ENCODE results near the gene C14orf119. TPM values are rescaled to one million over a fixed set of nuclear protein-coding genes. Genes with fewer than 3 reads are reported as not detected.

Gene C14orf119
- total and polyA plus RNA-seq, 10 donors, result 28.0 to 47.0 (median 39.0) TPM

DNA sequence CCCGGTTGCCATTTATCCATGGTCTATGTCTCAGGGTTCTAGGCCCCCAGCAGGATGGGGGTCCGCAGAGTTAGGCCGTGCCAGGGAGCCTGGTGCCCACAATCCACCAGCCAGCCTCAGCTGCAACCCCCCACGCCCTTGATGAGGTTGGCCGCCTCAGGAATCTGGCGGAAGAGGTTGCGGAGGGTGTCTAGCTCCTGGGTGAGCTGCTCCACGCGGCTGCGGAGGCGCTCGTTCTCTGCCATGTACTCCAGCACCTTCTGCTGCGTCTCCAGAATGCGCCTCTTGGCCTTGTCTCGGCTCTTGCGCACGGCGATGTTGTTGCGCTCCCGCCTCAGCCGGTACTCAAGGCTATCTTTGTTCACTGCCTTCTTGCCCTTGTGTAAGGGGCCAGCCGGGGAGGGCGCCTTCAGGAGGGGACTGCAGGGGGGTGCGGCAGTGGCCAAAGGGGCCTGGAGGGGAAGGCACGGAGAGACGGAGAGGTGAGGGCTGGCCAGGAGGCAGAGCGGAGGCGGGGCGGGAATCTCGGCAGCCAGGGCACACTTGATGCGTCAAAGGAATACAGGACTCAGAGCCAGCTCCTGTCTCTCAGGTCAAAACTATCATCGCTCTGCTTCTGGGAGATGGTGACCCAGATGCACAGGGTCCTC, 22.2 kb downstream of the C14orf119 start:
- H3K9me3 ChIP-seq, result no peaks in the 10 kb centered on the region
- peak overlapping the region in 5 of 8 donors; percentile 77 to 89 (median 81) for H3K27ac ChIP-seq
- TF ChIP-seq, protein P1, sequence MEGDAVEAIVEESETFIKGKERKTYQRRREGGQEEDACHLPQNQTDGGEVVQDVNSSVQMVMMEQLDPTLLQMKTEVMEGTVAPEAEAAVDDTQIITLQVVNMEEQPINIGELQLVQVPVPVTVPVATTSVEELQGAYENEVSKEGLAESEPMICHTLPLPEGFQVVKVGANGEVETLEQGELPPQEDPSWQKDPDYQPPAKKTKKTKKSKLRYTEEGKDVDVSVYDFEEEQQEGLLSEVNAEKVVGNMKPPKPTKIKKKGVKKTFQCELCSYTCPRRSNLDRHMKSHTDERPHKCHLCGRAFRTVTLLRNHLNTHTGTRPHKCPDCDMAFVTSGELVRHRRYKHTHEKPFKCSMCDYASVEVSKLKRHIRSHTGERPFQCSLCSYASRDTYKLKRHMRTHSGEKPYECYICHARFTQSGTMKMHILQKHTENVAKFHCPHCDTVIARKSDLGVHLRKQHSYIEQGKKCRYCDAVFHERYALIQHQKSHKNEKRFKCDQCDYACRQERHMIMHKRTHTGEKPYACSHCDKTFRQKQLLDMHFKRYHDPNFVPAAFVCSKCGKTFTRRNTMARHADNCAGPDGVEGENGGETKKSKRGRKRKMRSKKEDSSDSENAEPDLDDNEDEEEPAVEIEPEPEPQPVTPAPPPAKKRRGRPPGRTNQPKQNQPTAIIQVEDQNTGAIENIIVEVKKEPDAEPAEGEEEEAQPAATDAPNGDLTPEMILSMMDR (IDR thresholded peaks at IDR 0.05 in 8 of 11, conservative IDR thresholded peaks at IDR 0.05 in 3 of 11), result no peak
- TF ChIP-seq POLR2AphosphoS5 (IDR thresholded peaks at IDR 0.05), result no peak
- no peak for TF ChIP-seq POLR2A (IDR thresholded peaks at IDR 0.05)
- WGBS, 5 donors, result 72 to 88% (median 82%) methylated on average over 26 to 32 of the region's 32 CpGs
- H3K4me3 ChIP-seq, result peak overlapping the region in 2 of 8 donors; percentile 5 to 36
- intact Hi-C loops (cut with DNase I; ENCODE audit: low total_unique reads), result no loop called here
- DNase-seq, result peak; percentile 76
- no peaks in the 10 kb centered on the region for H3K36me3 ChIP-seq
- peaks cover 0 to 16% (median 0%) of the 10 kb centered on the region in 7 donors for H3K27me3 ChIP-seq (replicated peaks in 1 of 7)
- peaks cover 16 to 92% (median 52%) of the 10 kb centered on the region in 6 donors for H3K4me1 ChIP-seq

DNA sequence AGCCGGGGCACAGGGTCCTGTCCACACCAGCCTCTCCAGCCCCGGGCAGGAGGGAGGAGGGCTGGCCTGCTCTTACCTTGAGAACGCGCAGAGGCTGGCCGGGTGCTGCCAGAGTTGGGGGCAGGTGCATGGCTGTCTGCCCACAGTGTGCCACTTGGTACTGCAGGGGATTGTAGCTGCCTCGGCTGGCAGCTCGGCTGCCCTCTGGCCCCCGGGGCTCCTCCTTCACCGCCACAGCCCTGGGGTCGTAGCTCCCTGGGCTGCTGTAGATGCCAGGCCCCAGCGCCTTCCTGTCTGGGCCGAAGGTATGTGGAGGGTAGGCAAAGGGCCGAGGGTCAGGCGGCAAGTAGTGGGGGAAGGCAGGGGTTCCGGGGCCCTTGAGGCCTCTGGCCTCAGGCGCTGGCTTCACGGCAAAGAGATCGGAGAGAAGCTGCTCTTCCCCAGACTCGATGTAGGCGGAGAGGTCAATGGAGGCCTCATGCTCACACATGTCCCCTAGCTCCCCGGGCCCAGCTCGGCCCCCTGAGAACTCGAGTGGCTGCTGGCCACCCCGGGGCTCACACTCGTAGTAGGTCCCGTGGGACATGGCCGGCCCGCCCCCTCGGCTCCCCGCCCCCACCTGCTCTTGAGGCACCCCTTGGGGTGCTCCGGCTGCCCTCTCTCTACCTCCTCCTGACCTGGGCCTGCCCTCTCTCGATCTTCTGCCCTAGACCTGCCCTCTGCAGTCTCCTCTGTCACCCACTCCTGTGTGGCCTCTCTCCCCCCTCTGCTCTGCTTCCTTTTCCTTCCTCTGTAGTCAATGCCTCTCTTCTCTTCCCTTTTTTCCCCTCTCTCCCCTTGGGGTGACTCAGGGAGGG, 23.4 kb downstream of the C14orf119 start, which contains the start of gene CEBPE:
Gene CEBPE, minus strand, starts transcription at position 750 of the 857 bp plus-strand sequence. Its CDS starts 164 bp downstream, at position 586.
- Histone ChIP-seq H3K27me3 (replicated peaks in 1 of 7) (peaks cover 0 to 7% (median 0%) of the 10 kb centered on the region in 7 donors), H3K9me3 (no peaks in the 10 kb centered on the region), H3K4me3 (peak within 1 kb of the TSS in 4 of 8 donors; percentile 5 to 36 (median 16)), H3K36me3 (no peaks in the 10 kb centered on the region), H3K4me1 (peaks cover 16 to 88% (median 51%) of the 10 kb centered on the region in 6 donors), H3K27ac (peak within 1 kb of the TSS; percentile 70 to 89 (median 78))
- TF ChIP-seq POLR2A (IDR thresholded peaks at IDR 0.05) (no peak), POLR2AphosphoS5 (IDR thresholded peaks at IDR 0.05) (no peak)
- TF ChIP-seq, protein P1 (IDR thresholded peaks at IDR 0.05 in 8 of 11, conservative IDR thresholded peaks at IDR 0.05 in 3 of 11), result no peak
- WGBS, 5 donors, result 52 to 83% (median 66%) methylated on average over 20 to 32 of the region's 32 CpGs
- intact Hi-C loops (cut with DNase I; ENCODE audit: low total_unique reads), result no loop called here
- peak; percentile 79 for DNase-seq

DNA sequence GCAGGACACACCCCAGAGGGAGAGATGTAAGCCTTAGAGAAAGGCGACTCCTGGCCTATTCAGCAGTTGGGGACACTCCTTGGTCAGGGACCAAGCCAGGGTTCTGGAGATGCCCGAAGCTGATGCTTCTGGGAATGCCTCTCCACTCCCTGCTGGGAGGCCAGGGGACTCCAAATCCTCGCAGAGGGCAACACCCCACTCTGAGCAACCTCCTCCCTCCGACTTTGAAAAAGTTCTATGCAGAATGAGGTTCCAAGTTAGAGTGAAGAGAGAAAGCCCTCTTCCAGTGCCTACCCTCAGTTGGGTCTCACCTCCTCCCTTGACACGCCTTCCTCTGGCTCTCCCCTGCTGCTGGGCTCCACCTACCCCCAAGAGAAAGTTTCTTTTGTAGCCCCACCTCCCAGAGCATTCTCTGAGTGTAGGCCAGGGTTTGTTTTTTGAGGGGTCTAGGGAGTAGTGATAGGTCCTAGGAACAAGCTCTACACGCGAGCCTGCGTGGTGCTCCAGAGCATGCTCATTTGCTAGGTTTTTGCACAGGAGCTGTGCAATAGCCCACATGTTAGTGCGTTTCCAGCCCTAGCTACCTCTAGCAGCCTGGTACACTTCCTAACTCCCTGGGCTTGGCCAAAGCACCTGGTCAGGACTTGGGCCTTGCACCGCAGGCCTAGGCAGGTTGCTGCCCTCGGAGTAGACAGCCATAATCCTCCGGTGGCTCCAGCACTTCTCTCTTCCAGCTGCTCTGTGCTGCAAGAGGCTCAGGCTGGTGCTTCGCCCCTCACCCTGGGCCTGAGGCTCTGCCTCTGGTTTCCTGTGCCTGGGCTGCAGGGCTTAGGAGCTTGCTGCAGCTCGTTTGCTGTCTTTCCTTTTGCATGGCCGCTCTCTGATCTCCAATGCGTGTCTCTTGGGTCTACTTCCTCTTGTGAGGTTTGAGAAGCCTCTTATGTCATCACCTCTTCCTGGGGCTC, 24.3 kb downstream of the C14orf119 start:
- DNase-seq, result peak; percentile 85
- peak overlapping the region; percentile 70 to 89 (median 78) for H3K27ac ChIP-seq
- H3K4me3 ChIP-seq, result peak overlapping the region in 3 of 8 donors; percentile 13 to 36 (median 20)
- TF ChIP-seq, protein P1 (IDR thresholded peaks at IDR 0.05 in 8 of 11, conservative IDR thresholded peaks at IDR 0.05 in 3 of 11), result no peak
- TF ChIP-seq POLR2AphosphoS5 (IDR thresholded peaks at IDR 0.05), result peak; percentile 38 to 59 (median 52)
- no peak for TF ChIP-seq POLR2A (IDR thresholded peaks at IDR 0.05)
- no peaks in the 10 kb centered on the region for H3K9me3 ChIP-seq
- peaks cover 16 to 80% (median 47%) of the 10 kb centered on the region in 6 donors for H3K4me1 ChIP-seq
- WGBS, 5 donors, result 35 to 57% (median 49%) methylated on average over 16 of the region's 16 CpGs
- H3K27me3 ChIP-seq (replicated peaks in 1 of 7), result peaks cover 0 to 3% (median 0%) of the 10 kb centered on the region in 7 donors
- H3K36me3 ChIP-seq, result no peaks in the 10 kb centered on the region
- intact Hi-C loops (cut with DNase I; ENCODE audit: low total_unique reads), result loop anchor here (2.0 to 10.0 kb wide), 2 partner anchors 67 to 175 kb away; no protein-coding TSS in a partner anchor
